Measurements from ENCODE around the gene PCDHA13. TPM values are rescaled to one million over a fixed set of nuclear protein-coding genes. Genes with fewer than 3 reads are reported as not detected.

Gene PCDHA13
- total RNA-seq, 1 experiment from 2014 or later = 1.0 TPM

DNA sequence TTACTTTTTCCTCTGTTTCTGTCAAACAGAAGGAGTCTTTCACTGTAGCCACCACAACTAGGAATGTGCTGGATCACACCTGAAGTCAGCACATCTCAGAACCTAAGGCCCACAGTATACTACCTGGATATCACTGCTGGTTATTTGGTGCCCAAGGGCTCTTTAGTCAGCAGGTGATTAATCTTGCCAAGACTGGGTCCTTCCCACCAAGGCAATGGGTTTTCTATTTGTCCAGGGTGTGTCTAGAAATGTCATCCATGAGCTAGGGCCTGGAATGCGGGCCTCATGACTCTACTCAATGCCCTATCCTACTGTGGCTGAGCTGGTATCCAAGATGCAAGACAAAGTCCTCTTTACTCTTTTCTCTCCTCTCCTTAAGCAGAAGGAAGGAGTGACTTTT, 34.4 kb downstream of the PCDHA13 start:
- Histone ChIP-seq H3K9ac (ENCODE audit: extremely low read depth, insufficient read length, low read length) (no peak overlapping the region), H3K23me2 (ENCODE audit: insufficient read length, low read depth, low read length, poor library complexity, severe bottlenecking) (no peaks in the 10 kb centered on the region), H2BK20ac (ENCODE audit: low read depth, low read length, poor library complexity, severe bottlenecking) (no peak overlapping the region), H3K14ac (ENCODE audit: insufficient read depth, low read length) (no peak overlapping the region), H2BK120ac (ENCODE audit: low read depth, low read length, poor library complexity, severe bottlenecking) (no peak overlapping the region), H2AFZ (ENCODE audit: low read length) (no peak overlapping the region), H3K23ac (ENCODE audit: insufficient read length, low read depth, low read length) (no peak overlapping the region), H4K91ac (ENCODE audit: insufficient read length, low read depth, low read length) (no peak overlapping the region), H3K4ac (ENCODE audit: low read depth, low read length) (no peak overlapping the region), H3K18ac (ENCODE audit: insufficient read length, low read depth, low read length) (no peak overlapping the region), H2BK15ac (ENCODE audit: low read depth, low read length) (no peak overlapping the region), H3T11ph (ENCODE audit: low read length) (no peak overlapping the region), H3K56ac (ENCODE audit: insufficient read length, low read depth, low read length) (no peak overlapping the region), H2BK12ac (ENCODE audit: insufficient read length, low read depth, low read length) (no peak overlapping the region), H3K4me1 (ENCODE audit: insufficient read depth, low read length) (no peaks in the 10 kb centered on the region), H3K9me3 (ENCODE audit: control insufficient read depth, low read depth, low read length) (no peaks in the 10 kb centered on the region), H3K79me2 (ENCODE audit: insufficient read depth, low read length) (no peaks in the 10 kb centered on the region; the same call in 1 of the 2 replicates), H2AK5ac (ENCODE audit: insufficient read length, low read length) (no peak overlapping the region), H3K27ac (ENCODE audit: insufficient read length, low read depth, low read length) (no peak overlapping the region), H3K4me2 (ENCODE audit: insufficient read depth, insufficient read length, low read length) (no peak overlapping the region), H3K79me1 (ENCODE audit: insufficient read depth, low read depth, low read length, poor library complexity, severe bottlenecking) (no peaks in the 10 kb centered on the region), H3K27me3 (ENCODE audit: insufficient read depth, low read length) (no peaks in the 10 kb centered on the region), H4K5ac (ENCODE audit: insufficient read length, low read depth, low read length) (no peak overlapping the region), H4K20me1 (ENCODE audit: control insufficient read depth, insufficient read depth, insufficient read length) (no peaks in the 10 kb centered on the region), H4K8ac (replicated peaks; ENCODE audit: insufficient read length, low read depth, low read length) (no peak overlapping the region), H2BK5ac (ENCODE audit: insufficient read length, low read length) (no peak overlapping the region)
- Mint-ChIP-seq H3K27ac (no peak overlapping the region), H3K36me3 (ENCODE audit: insufficient read depth in 1 of 3, low read depth in 3 of 3) (peaks cover 0 to 3% (median under 1%) of the 10 kb centered on the region in 3 experiments; a peak in 2 of 7 replicates), H3K4me3 (no peak overlapping the region), H3K4me1 (no peaks in the 10 kb centered on the region), H3K27me3 (ENCODE audit: low read depth) (peaks cover 2% of the 10 kb centered on the region; the same call in 1 of the 2 replicates), H3K9me3 (peaks cover 0 to 4% of the 10 kb centered on the region in 2 experiments; a peak in 2 of 5 replicates)
- TF ChIP-seq, protein P1, sequence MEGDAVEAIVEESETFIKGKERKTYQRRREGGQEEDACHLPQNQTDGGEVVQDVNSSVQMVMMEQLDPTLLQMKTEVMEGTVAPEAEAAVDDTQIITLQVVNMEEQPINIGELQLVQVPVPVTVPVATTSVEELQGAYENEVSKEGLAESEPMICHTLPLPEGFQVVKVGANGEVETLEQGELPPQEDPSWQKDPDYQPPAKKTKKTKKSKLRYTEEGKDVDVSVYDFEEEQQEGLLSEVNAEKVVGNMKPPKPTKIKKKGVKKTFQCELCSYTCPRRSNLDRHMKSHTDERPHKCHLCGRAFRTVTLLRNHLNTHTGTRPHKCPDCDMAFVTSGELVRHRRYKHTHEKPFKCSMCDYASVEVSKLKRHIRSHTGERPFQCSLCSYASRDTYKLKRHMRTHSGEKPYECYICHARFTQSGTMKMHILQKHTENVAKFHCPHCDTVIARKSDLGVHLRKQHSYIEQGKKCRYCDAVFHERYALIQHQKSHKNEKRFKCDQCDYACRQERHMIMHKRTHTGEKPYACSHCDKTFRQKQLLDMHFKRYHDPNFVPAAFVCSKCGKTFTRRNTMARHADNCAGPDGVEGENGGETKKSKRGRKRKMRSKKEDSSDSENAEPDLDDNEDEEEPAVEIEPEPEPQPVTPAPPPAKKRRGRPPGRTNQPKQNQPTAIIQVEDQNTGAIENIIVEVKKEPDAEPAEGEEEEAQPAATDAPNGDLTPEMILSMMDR (conservative IDR thresholded peaks at IDR 0.05) = no peak
- DNase-seq = no peak
- WGBS (ENCODE audit: extremely low coverage, insufficient read length, low lambda C conversion rate) = no CpG with 5 or more reads among the region's 1 CpG
